ENCODE results near the gene HERPUD2.

Gene HERPUD2

DNA sequence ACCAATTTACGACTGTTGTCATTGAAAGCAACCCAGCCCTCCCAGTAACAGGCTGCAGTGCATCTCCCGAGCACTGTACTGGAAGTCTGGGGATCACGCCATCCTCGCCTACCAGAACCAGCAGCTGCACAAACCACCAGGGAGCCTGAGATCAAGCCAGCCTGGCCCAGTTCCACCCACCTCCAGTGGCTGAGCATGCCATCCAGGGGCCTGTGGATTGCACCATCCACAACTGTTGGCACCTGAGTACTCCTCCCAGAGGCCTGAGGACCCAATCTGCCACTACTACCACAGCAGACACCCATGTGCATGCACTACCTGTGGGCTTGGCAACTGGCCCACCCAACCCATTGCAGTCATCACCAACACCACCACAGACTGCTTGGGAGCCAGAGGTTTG is 44.2 kb downstream of the HERPUD2 start:
- Histone ChIP-seq H3K9me3 (ENCODE audit: low read length) (peaks cover 15% of the 10 kb centered on the region), H2AFZ (ENCODE audit: low read depth, low read length) (no peak overlapping the region), H3K27me3 (ENCODE audit: insufficient read depth, low read length) (no peaks in the 10 kb centered on the region), H3K36me3 (ENCODE audit: insufficient read depth, low read length) (peaks cover 2% of the 10 kb centered on the region), H3K4me1 (ENCODE audit: insufficient read depth, low read length) (peaks cover 25% of the 10 kb centered on the region), H3K4me3 (ENCODE audit: low read length) (no peak overlapping the region)

DNA sequence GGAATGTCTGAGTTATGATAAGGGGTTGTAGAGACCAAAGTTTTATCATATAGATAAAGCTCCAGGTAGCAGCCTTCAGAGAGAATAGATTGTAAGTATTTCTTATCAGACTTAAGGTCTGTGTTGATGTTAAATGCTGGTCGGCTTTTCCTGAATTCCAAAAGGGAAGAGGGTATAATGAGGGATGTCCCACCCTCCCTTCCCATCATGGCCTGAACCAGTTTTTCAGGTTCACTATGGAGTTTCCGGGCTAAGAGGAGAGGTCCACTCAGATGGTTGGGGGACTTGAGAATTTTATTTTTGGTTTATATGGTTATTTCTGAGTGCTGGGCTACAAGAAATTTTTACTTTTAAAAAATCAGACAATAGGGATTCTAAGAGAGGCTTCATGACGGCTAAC is 45.2 kb downstream of the HERPUD2 start:
- Histone ChIP-seq H3K36me3 (ENCODE audit: insufficient read depth, low read length) (no peaks in the 10 kb centered on the region), H3K4me1 (ENCODE audit: insufficient read depth, low read length) (peaks cover 25% of the 10 kb centered on the region), H3K27me3 (ENCODE audit: insufficient read depth, low read length) (no peaks in the 10 kb centered on the region), H3K9me3 (ENCODE audit: low read length) (peaks cover 13% of the 10 kb centered on the region), H3K4me3 (ENCODE audit: low read length) (no peak overlapping the region), H2AFZ (ENCODE audit: low read depth, low read length) (no peak overlapping the region)

DNA sequence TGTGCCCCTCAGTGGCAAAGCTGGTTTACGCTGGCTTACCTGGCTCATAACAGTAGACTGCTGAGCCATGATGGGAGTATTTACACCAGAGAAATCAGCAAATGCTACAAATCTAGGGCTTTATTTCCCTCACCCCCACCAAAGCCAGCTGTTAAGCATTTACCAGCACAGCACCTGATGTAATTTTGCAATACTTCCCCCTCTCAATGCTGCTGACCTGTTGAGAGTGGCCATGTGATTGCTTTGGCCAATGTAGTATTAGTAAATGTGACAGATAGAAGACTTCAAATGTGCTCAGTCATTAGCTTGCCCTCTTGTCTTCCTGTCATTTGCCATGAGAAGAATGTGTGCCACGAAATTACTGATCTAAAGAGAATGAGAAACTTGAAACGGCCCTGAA is 46.6 kb downstream of the HERPUD2 start:
- no peaks in the 10 kb centered on the region for H3K36me3 ChIP-seq (ENCODE audit: insufficient read depth, low read length)
- no peaks in the 10 kb centered on the region for H3K27me3 ChIP-seq (ENCODE audit: insufficient read depth, low read length)
- H3K4me3 ChIP-seq (ENCODE audit: low read length), result no peak overlapping the region
- peaks cover 12% of the 10 kb centered on the region for H3K9me3 ChIP-seq (ENCODE audit: low read length)
- peaks cover 25% of the 10 kb centered on the region for H3K4me1 ChIP-seq (ENCODE audit: insufficient read depth, low read length)
- no peak overlapping the region for H2AFZ ChIP-seq (ENCODE audit: low read depth, low read length)

DNA sequence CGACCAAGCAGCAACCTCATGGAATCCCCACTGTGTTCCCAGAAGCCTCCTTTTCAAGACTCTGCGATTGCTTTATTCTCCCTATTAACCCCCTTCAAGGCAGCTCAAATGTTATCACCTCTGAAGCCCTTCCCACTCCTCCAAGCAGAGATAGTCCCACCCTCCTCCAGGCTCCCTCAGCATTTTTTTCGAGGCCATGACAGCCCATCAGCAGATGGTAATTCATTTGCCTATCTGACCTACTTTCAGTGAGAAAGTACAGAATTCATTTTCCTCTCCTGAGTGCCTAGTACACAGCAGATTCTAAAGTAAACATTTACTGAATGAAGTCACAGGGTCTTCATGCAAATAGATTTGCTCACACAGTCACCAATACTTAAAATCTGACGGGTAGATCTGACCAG is 47.8 kb downstream of the HERPUD2 start:
- Histone ChIP-seq H3K4me1 (ENCODE audit: insufficient read depth, low read length) (peaks cover 25% of the 10 kb centered on the region), H2AFZ (ENCODE audit: low read depth, low read length) (no peak overlapping the region), H3K9me3 (ENCODE audit: low read length) (peaks cover 11% of the 10 kb centered on the region), H3K36me3 (ENCODE audit: insufficient read depth, low read length) (no peaks in the 10 kb centered on the region), H3K4me3 (ENCODE audit: low read length) (peak overlapping the region; percentile 13), H3K27me3 (ENCODE audit: insufficient read depth, low read length) (no peaks in the 10 kb centered on the region)

DNA sequence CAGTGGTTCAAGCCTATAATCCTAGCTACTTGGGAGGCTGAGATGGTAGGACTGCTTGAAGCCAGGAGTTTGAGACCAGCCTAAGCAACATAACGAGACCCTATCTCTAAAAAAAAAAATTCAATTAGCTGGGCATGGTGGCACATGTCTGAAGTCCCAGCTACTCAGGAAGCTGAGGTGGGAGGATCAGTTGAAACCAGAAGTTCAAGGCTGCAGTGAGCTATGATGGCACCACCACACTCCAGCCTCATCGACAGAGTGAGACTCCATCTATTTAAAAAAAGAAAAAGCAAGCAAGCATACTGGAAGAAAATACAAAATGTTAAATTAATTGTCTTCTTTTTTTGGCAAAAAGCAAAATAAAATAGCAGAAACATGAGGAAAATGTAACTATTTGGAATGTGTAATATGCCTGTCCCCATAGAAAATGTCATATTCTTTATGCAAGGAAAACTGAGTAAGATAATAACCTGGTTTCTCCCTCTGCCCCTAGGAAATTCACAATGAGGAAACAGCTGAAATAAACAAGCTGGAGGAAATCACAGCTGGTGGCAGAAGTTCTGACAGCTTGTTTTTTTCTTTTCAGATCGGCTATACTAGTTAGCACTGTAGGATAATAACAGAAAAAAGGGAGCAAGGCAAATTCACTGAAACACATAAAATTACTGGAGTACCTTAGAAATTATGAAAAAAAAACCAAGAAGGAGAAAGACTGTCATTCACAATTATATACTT is 48.5 kb downstream of the HERPUD2 start:
- peak overlapping the region; percentile 21 for H3K4me3 ChIP-seq (ENCODE audit: low read length)
- no peak overlapping the region for H2AFZ ChIP-seq (ENCODE audit: low read depth, low read length)
- peaks cover 11% of the 10 kb centered on the region for H3K9me3 ChIP-seq (ENCODE audit: low read length)
- H3K36me3 ChIP-seq (ENCODE audit: insufficient read depth, low read length), result no peaks in the 10 kb centered on the region
- H3K27me3 ChIP-seq (ENCODE audit: insufficient read depth, low read length), result no peaks in the 10 kb centered on the region
- peaks cover 25% of the 10 kb centered on the region for H3K4me1 ChIP-seq (ENCODE audit: insufficient read depth, low read length)

DNA sequence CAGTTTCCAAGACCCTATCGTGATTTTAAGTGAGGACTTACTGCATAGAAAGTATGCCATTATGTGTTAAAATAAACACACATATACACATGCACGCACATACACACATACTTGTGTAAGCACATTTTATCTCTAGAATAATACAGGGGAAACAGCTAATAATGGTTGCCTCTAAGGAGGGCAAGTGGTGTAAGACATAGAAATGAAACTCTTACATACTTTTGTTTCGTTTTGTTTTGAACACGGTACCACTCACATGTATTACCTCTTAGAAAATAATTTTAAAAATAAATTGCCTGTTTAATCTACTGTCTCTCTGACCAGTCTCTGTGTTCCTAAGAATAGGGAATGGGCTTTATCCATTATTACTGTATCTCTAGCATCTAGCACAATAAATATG is 49.2 kb downstream of the HERPUD2 start:
- peaks cover 4% of the 10 kb centered on the region for H3K9me3 ChIP-seq (ENCODE audit: low read length)
- no peak overlapping the region for H2AFZ ChIP-seq (ENCODE audit: low read depth, low read length)
- no peak overlapping the region for H3K4me3 ChIP-seq (ENCODE audit: low read length)
- H3K27me3 ChIP-seq (ENCODE audit: insufficient read depth, low read length), result no peaks in the 10 kb centered on the region
- peaks cover 25% of the 10 kb centered on the region for H3K4me1 ChIP-seq (ENCODE audit: insufficient read depth, low read length)
- H3K36me3 ChIP-seq (ENCODE audit: insufficient read depth, low read length), result no peaks in the 10 kb centered on the region

DNA sequence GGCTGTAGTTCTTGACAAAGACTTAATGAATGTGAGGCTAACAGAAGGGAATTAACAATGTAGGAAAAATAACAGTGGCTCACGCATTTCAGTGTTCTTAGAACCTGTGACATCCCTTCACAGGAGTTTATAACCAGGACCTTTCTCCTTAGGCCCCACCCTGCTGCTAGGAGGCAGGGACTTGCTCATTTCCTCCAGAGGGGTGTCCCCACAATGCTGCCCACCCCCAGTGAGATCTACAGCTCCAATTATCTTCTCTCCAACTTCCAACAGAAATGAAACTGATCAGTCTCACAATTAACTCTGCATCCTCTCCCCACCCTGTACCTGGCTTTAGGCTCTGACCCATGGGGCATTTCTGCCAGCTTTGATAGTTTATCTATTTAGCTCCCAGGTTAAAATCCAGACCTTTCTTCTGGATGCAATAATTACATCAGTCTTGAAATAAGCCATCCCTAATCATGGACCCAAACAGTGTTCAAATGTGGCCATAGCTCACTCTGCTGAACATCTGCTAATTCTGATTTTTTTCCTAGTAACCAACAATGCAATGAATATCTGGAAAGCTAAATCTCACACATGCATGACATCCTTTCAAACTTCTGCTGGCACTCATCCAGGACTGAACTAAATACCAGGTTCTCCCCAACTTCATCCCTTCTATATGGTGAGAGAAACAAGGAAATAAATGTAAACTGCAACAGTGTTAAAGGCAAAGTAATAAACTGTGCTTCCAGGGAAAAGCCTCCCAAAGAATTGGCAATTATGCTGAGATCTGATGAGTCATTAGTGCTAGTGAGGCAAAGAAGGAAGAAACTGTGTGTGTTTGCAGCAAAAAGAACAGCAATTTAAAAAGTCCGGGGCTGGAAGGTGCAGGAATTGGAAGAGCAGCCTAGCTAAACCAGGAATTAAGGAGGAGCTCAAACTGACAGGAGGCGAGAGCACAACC is 64.6 kb downstream of the HERPUD2 start:
- peaks cover 2% of the 10 kb centered on the region for H3K9me3 ChIP-seq (ENCODE audit: low read length)
- no peaks in the 10 kb centered on the region for H3K4me1 ChIP-seq (ENCODE audit: insufficient read depth, low read length)
- no peak overlapping the region for H3K4me3 ChIP-seq (ENCODE audit: low read length)
- H3K36me3 ChIP-seq (ENCODE audit: insufficient read depth, low read length), result peaks cover 58% of the 10 kb centered on the region
- H3K27me3 ChIP-seq (ENCODE audit: insufficient read depth, low read length), result no peaks in the 10 kb centered on the region
- no peak overlapping the region for H2AFZ ChIP-seq (ENCODE audit: low read depth, low read length)

DNA sequence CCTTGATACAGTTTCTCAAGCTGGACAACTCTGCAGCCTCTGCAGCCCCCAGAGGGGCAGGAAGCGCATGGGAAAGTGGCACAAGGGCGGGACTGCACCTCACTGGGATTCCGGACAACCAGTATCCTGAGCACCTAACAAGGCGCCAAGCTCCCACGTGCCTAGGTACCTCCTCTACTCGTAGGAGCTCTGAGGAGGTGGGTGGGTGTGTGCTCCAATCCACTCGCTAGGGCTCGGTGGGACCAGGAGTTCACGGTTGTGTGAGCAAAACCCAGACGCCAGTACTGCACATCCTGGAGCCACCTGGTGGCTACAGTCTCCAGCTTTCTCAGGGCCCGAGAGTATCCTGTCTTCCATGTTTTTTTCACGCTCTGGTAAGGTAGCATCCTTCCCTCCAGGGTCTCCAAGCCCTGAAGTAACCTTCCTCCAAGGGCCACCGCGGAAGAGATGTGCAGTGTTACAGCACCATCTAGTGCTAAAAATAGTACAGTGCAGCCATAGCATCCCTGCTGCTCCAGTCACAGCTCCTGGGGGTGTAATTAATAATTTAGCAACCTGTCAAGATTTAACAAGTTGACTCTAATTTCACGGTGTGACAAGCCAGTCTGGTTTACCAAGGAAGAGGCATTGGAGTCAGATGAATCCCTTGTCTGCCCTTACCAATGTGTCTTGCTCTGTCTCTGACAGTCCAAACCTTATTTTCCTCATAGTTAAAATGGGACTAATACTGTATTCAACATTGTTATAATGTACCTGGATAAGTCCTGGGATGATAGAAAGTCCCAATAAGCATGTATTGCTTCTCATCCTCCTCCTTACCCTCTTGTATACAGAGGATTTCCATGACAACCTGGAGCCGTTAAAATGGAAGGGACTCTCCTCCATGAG is 70.4 kb downstream of the HERPUD2 start:
- no peaks in the 10 kb centered on the region for H3K4me1 ChIP-seq (ENCODE audit: insufficient read depth, low read length)
- H3K27me3 ChIP-seq (ENCODE audit: insufficient read depth, low read length), result no peaks in the 10 kb centered on the region
- H2AFZ ChIP-seq (ENCODE audit: low read depth, low read length), result no peak overlapping the region
- H3K4me3 ChIP-seq (ENCODE audit: low read length), result no peak overlapping the region
- H3K9me3 ChIP-seq (ENCODE audit: low read length), result no peaks in the 10 kb centered on the region
- peaks cover 24% of the 10 kb centered on the region for H3K36me3 ChIP-seq (ENCODE audit: insufficient read depth, low read length)

DNA sequence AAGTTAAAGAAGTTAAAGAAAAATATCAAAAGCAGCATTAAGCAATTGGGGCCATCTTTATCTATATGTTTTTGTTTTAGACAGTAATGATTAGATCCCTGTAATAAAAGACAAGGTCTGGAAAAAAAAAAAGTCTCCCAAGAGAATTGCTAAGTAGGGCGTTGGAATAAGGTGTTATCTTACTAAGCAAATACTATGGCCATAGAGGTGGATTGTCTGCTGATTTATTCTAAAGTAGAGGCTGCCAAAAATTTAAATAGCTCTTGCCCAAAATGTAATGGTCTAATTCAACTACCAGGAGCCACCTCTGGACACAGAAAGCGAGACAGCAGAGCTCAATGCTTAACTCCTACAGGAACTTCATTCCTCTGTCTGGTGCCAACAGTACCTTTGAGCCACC is 71.6 kb downstream of the HERPUD2 start:
- no peaks in the 10 kb centered on the region for H3K27me3 ChIP-seq (ENCODE audit: insufficient read depth, low read length)
- no peak overlapping the region for H3K4me3 ChIP-seq (ENCODE audit: low read length)

DNA sequence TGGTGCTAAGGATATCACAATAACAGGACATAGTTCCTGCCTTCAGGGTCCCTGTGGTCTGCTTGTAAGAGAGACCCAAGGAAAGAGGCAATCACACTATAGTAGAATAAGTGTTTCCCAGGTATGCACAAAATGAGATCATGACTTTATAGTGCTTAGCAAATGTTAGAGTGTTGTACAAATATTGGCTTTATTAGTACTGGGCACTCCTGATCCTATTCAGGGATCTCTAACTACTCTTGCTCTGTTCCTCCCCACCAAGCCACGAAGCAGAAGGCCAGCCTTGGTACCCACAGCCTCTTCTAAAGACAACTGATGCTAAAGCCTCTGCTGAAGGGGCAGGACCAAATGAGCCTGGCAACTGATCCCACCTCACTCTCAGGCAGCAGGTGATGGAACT is 75.1 kb downstream of the HERPUD2 start:
- Histone ChIP-seq H3K4me1 (ENCODE audit: insufficient read depth, low read length) (peaks cover 14% of the 10 kb centered on the region), H3K4me3 (ENCODE audit: low read length) (no peak overlapping the region), H2AFZ (ENCODE audit: low read depth, low read length) (no peak overlapping the region), H3K36me3 (ENCODE audit: insufficient read depth, low read length) (peaks cover 2% of the 10 kb centered on the region), H3K9me3 (ENCODE audit: low read length) (no peaks in the 10 kb centered on the region), H3K27me3 (ENCODE audit: insufficient read depth, low read length) (no peaks in the 10 kb centered on the region)

More for the DNA sequence above, 71.6 kb downstream of the HERPUD2 start:
- Histone ChIP-seq H3K36me3 (ENCODE audit: insufficient read depth, low read length) (peaks cover 17% of the 10 kb centered on the region), H2AFZ (ENCODE audit: low read depth, low read length) (no peak overlapping the region), H3K4me1 (ENCODE audit: insufficient read depth, low read length) (no peaks in the 10 kb centered on the region), H3K9me3 (ENCODE audit: low read length) (no peaks in the 10 kb centered on the region)

DNA sequence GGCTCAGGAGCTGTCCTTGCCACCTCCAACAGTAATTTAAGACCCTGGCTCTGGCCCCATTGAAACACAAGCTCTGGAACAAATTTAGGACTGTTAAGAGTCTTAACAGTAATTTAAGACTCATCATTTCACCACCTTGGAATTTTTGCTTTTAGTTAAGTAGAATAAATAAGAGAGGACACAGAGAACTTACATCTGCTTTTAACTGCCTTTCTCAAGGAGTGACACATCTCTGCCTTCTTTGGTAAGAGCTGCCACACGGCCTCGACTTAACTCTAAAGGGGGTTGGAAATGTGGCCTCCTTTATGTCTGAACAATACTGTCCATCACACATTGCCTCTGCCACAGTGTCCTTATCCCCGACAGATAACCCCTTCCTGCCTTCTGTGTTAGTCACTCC is 77.9 kb downstream of the HERPUD2 start:
- peaks cover 2% of the 10 kb centered on the region for H3K36me3 ChIP-seq (ENCODE audit: insufficient read depth, low read length)
- H3K9me3 ChIP-seq (ENCODE audit: low read length), result no peaks in the 10 kb centered on the region
- no peak overlapping the region for H2AFZ ChIP-seq (ENCODE audit: low read depth, low read length)
- no peak overlapping the region for H3K4me3 ChIP-seq (ENCODE audit: low read length)
- H3K27me3 ChIP-seq (ENCODE audit: insufficient read depth, low read length), result no peaks in the 10 kb centered on the region
- H3K4me1 ChIP-seq (ENCODE audit: insufficient read depth, low read length), result peaks cover 14% of the 10 kb centered on the region

DNA sequence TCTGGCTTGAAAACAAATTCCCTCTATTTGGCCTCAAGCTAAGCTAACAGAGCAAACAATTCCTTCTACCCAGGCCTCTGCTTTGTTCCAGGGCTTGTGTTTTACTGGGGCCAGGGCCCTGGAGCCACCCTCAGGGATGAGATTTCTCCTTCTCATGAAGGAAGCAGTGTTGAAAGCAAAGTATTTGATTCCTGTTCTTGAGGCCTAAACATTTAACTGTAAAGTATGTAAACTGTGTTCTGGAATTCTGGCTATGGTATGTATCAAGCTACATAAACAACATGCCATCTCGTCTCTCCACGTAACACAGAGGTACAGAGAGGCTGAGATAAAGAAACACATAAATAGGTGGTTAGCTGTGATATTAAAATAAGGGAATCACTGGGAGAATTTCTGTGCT is 81.8 kb downstream of the HERPUD2 start:
- Histone ChIP-seq H3K4me3 (ENCODE audit: low read length) (no peak overlapping the region), H3K36me3 (ENCODE audit: insufficient read depth, low read length) (no peaks in the 10 kb centered on the region), H3K9me3 (ENCODE audit: low read length) (no peaks in the 10 kb centered on the region), H3K4me1 (ENCODE audit: insufficient read depth, low read length) (peaks cover 14% of the 10 kb centered on the region), H3K27me3 (ENCODE audit: insufficient read depth, low read length) (no peaks in the 10 kb centered on the region), H2AFZ (ENCODE audit: low read depth, low read length) (no peak overlapping the region)
